Tibial artery (tissue), 4 donors: ENCODE data around the gene LGI1.

Experiments used
- DNase-seq, 2 donors: peaks; one replicate each; pipeline ENCODE4 v3.0.0-alpha.2; 2019
- H3K27ac ChIP-seq, 2 donors: fragments of 200-600 bp; sonication (generic) in 1 of 2; 1 replicate in 1 of 2; 2 replicates in 1 of 2; pipeline ENCODE4 v1.5.1; 2018 to 2019; ENCODE audit warnings: mild to moderate bottlenecking in 1 of 2
- H3K27me3 ChIP-seq, 2 donors: fragments of 200-600 bp; sonication (generic) in 1 of 2; one replicate each; pipeline versions ENCODE4 v1.5.1 to v1.6.0; 2016 to 2019
- H3K36me3 ChIP-seq, 3 donors: fragments of 200-600 bp; sonication (generic) in 2 of 3; one replicate each; pipeline ENCODE4 v1.5.1; 2016 to 2019; ENCODE audit warnings: mild to moderate bottlenecking in 2 of 3
- H3K4me1 ChIP-seq, 4 donors: fragments of 200-600 bp; sonication (generic) in 2 of 4; 1 replicate in 3 of 4; 2 replicates in 1 of 4; pipeline ENCODE4 v1.5.1; 2016 to 2019
- H3K4me3 ChIP-seq, 2 donors: fragments of 200-600 bp; sonication (generic) in 1 of 2; 1 replicate in 1 of 2; 2 replicates in 1 of 2; pipeline ENCODE4 v1.5.1; 2018 to 2019; ENCODE audit warnings: mild to moderate bottlenecking in 2 of 2
- H3K9me3 ChIP-seq, 3 donors: fragments of 200-600 bp; sonication (generic) in 1 of 3; one replicate each; pipeline ENCODE4 v1.5.1; 2016 to 2019
- CTCF ChIP-seq, 2 experiments: fragments of 200-600 bp in 1 of 2; fragments of 450-650 bp in 1 of 2; IDR thresholded peaks; one replicate each; pipeline ENCODE4 v1.5.1; 2017 to 2019; ENCODE audit warnings: antibody characterized with exemption in 2 of 2, mild to moderate bottlenecking in 1 of 2, moderate library complexity in 1 of 2
- intact Hi-C: fragments of 100-400 bp; cut with DNase I; formaldehyde crosslinking; loops from one replicate; pipeline ENCODE4 v1.15.0; 2023; ENCODE audit warnings: low total_unique reads

Gene LGI1

DNA sequence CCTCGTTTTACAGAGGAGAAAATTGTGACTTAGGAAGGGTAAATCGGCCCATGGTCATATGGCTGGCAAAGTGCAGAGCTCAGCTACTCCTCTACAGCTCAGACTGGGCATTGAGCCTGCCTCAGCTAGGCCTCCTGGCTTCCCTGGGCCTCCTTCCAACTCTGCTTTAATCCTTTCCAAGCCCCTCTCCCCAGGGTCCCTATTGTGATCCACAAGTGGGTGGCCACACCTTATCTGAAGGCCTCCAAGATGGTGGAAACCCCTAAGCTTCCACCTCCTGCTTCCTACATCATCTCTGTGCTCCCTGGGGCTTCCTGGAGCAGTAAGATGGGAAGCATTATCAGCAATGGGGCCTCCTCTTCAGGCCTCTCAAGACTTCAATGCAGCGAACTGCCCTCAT lies 3.0 kb upstream of the LGI1 start:
- TF ChIP-seq CTCF (IDR thresholded peaks at IDR 0.05): no peak
- H3K27me3 ChIP-seq: no peaks in the 10 kb centered on the region
- H3K4me3 ChIP-seq: no peak overlapping the region
- intact Hi-C loops: loop anchor here (2.0 kb wide), 1 partner anchor 52 kb away; the partner anchor contains the start of gene FRA10AC1
- peaks cover 0 to 39% (median 6%) of the 10 kb centered on the region in 4 donors for H3K4me1 ChIP-seq
- no peaks in the 10 kb centered on the region for H3K36me3 ChIP-seq
- DNase-seq: no peak
- no peaks in the 10 kb centered on the region for H3K9me3 ChIP-seq
- no peak overlapping the region for H3K27ac ChIP-seq

DNA sequence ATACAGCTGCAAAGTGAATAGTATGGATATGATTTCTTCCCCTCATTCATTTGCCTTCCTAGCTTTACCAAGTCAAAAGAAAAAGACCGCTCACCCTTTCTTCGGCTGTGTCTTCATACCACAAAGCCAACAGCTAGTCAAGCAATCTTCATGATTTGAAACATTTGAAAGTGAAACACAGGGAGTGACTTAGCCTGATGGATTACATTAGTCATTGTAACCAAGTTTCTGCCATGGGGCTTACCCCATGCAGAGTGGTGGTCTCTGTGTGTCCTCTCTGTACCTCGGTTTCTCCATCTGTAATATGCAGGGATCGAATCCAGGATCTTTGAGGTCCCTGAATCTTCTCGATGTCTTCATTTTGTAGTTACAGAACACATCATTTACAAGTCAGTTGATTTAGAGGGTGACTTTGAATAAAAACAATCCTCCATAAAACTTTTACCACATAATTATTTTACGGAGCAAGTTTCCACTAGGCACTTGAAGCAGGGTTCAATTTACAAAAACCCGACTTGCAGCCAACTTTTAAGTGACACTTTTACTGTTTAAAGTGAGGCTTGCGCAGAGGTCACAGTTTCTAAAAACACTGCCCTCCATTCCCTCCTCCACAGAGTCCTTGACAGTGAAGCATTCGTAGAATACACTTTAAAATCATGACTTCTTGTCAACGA lies 2.2 kb upstream of the LGI1 start:
- DNase-seq: no peak
- no peaks in the 10 kb centered on the region for H3K9me3 ChIP-seq
- no peak overlapping the region for H3K27ac ChIP-seq
- H3K4me1 ChIP-seq: peaks cover 0 to 38% (median 6%) of the 10 kb centered on the region in 4 donors
- no peaks in the 10 kb centered on the region for H3K27me3 ChIP-seq
- no peak for TF ChIP-seq CTCF (IDR thresholded peaks at IDR 0.05)
- H3K4me3 ChIP-seq: no peak overlapping the region
- intact Hi-C loops: loop anchor here (2.0 kb wide), 1 partner anchor 53 kb away; the partner anchor contains the start of gene FRA10AC1
- H3K36me3 ChIP-seq: no peaks in the 10 kb centered on the region

DNA sequence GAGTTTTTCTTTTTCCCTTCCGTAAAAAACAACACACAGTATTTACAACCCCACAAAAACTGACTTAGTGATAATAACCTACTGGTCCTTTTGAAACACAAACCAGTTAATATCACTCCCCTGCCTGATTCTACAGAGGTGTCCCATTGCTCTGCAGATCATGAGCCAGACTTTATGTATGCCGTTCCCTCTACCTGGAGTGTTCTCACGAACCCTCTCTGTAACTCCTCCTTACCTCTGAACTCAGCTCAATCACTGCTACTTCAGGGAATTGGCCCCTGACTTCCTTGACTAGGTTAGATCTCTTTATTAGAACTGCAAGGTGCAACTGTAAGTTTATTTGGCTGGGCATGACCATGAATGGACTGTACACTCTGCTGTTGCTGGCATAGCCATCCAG lies 1.6 kb upstream of the LGI1 start:
- intact Hi-C loops: no loop called here
- H3K27me3 ChIP-seq: no peaks in the 10 kb centered on the region
- no peak overlapping the region for H3K4me3 ChIP-seq
- no peak for DNase-seq
- no peaks in the 10 kb centered on the region for H3K36me3 ChIP-seq
- H3K4me1 ChIP-seq: peaks cover 0 to 38% (median 6%) of the 10 kb centered on the region in 4 donors
- no peak overlapping the region for H3K27ac ChIP-seq
- no peaks in the 10 kb centered on the region for H3K9me3 ChIP-seq
- no peak for TF ChIP-seq CTCF (IDR thresholded peaks at IDR 0.05)

GRCh38 chr10:93757136-93757535 lies 600 bp upstream of the LGI1 start:
- Histone ChIP-seq H3K36me3 (no peaks in the 10 kb centered on the region), H3K27me3 (no peaks in the 10 kb centered on the region), H3K27ac (peak overlapping the region; percentile 47 to 51), H3K9me3 (no peaks in the 10 kb centered on the region), H3K4me1 (peaks cover 0 to 32% (median 6%) of the 10 kb centered on the region in 4 donors), H3K4me3 (peak overlapping the region; percentile 37 to 51)
- TF ChIP-seq CTCF (IDR thresholded peaks at IDR 0.05): peak in 1 of 2 experiments; percentile 25
- intact Hi-C loops: no loop called here
- DNase-seq: no peak

DNA sequence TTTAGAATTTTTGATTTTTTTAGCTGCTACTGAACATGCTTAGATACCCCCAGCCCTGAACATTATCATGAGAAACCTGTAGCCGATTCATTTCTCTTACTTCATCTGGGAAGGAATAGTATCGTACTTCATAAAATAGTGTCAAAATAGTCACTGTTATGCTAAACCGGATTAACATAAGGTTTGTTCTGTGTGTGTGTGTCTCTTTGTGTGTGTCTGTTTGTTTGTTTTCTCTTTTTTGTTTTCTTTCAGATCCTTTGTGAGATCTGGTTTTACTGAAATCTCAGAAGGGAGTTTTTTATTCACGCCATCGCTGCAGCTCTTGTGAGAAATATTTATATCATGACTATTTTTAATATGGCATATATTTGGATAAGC lies 761 bp downstream of the LGI1 start:
- DNase-seq: no peak
- H3K27ac ChIP-seq: peak overlapping the region; percentile 47 to 51
- H3K4me1 ChIP-seq: peaks cover 0 to 30% (median 6%) of the 10 kb centered on the region in 4 donors
- no peaks in the 10 kb centered on the region for H3K27me3 ChIP-seq
- intact Hi-C loops: no loop called here
- no peaks in the 10 kb centered on the region for H3K9me3 ChIP-seq
- TF ChIP-seq CTCF (IDR thresholded peaks at IDR 0.05): no peak
- peak overlapping the region; percentile 37 to 51 for H3K4me3 ChIP-seq
- no peaks in the 10 kb centered on the region for H3K36me3 ChIP-seq
